ENCODE measurements around the gene PRKCE.
"Not testable (repeated sequence)": the region's sequence is repeated elsewhere in the genome, so short reads cannot be mapped to it uniquely, and the experiment has no call there.

The PRKCE gene

DNA sequence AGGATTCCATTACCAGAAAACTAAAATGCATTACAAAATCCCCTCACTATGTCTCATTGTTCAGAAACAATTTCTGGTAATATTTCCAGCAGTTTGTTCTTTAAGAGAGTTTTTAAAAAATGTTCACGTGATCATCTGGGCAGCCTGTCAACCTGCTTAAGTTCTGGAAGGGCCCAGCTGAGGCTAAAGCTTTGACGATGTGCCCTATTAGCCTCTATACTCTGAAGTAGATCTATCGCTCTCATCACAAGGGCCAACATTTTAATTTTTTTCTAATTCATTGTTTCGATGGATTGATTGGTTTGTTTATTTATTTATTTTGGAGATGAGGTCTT is 205.8 kb downstream of the PRKCE start:
- in situ Hi-C loops (cut with HindIII; ENCODE audit: low pct_ligation_motif_present, low sequenced_read_pairs): no loop called here

DNA sequence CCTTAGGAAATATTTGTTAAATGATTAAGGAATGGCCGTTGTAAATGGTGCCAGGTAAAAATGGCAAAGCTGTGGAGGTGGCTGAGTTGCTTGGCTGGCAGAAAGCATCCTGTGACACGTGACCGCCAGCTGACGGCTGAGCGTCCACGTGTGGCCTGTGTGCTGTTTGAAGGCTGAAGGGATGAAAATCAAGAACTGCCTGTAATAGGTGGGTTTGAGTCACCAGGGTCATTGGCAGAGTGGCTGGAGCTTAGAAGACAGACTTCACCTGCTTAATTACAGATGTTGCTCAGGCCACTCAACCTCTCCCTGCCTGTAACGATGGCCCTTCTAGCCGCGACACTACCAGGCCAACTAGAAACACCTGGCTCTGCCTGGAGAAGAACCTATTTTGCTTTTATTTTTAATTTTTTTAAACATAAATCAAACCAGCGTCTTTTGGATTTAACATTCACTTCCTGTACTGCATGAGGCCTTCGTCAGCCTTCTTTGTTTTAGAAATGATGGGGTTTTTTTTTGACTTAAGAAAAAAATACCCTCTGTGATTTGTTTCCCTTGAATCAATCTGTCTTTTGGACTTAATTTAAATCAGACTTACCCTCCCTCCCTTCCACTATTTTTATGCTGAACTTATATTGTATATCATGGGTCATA is 206.5 kb downstream of the PRKCE start:
- Histone ChIP-seq H3K4me3 (ENCODE audit: low read depth, low read length) (no peak overlapping the region), H3K27ac (no peak overlapping the region), H3K36me3 (replicated peaks) (no peaks in the 10 kb centered on the region), H3K27me3 (replicated peaks) (no peaks in the 10 kb centered on the region)
- DNase-seq: no peak
- in situ Hi-C loops (cut with HindIII; ENCODE audit: low pct_ligation_motif_present, low sequenced_read_pairs): no loop called here
- TF ChIP-seq, protein P1, sequence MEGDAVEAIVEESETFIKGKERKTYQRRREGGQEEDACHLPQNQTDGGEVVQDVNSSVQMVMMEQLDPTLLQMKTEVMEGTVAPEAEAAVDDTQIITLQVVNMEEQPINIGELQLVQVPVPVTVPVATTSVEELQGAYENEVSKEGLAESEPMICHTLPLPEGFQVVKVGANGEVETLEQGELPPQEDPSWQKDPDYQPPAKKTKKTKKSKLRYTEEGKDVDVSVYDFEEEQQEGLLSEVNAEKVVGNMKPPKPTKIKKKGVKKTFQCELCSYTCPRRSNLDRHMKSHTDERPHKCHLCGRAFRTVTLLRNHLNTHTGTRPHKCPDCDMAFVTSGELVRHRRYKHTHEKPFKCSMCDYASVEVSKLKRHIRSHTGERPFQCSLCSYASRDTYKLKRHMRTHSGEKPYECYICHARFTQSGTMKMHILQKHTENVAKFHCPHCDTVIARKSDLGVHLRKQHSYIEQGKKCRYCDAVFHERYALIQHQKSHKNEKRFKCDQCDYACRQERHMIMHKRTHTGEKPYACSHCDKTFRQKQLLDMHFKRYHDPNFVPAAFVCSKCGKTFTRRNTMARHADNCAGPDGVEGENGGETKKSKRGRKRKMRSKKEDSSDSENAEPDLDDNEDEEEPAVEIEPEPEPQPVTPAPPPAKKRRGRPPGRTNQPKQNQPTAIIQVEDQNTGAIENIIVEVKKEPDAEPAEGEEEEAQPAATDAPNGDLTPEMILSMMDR (IDR thresholded peaks at IDR 0.05; ENCODE audit: low read depth, low read length, missing control alignments): no peak

More for the DNA sequence above, 205.8 kb downstream of the PRKCE start:
- Histone ChIP-seq H3K27me3 (replicated peaks) (no peaks in the 10 kb centered on the region), H3K27ac (no peak overlapping the region), H3K36me3 (replicated peaks) (no peaks in the 10 kb centered on the region), H3K4me3 (ENCODE audit: low read depth, low read length) (no peak overlapping the region)
- TF ChIP-seq, protein P1 (IDR thresholded peaks at IDR 0.05; ENCODE audit: low read depth, low read length, missing control alignments): no peak
- DNase-seq: no peak

DNA sequence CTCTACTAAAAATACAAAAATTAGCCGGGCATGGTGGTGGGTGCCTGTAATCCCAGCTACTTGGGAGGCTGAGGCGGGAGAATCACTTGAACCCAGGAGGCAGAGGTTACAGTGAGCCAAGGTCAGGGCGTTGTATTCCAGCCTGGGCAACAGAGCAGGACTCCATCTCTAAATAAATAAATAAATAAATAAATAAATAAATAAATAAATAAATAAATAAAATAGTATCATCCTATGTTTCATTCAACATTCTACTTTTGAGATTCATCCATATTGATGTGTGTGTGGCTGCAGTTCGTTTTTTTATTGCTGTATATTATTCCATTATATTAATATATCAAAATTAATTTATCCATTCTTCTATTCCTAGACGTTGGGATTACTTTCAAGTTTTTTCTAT is 207.4 kb downstream of the PRKCE start:
- DNase-seq: not testable (repeated sequence)

DNA sequence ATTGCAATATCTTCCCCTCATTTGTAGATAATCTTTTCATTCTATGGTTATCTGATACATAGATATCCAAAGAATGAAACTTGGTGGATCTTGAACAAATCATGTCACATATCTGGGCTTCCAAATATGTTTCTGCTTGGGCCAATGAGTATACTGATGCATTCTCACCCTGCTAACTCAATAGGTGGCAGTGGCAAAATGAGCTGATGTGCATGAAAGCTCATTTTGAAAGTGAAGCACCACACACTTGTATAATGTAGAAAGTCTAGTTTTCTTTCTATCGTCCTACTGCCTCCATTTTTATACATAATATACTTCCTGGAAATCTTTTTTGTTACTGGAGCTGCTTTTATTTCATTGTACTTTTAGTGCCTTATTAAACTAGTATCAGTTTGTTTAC is 208.2 kb downstream of the PRKCE start:
- DNase-seq: no peak
- in situ Hi-C loops (cut with HindIII; ENCODE audit: low pct_ligation_motif_present, low sequenced_read_pairs): no loop called here
- TF ChIP-seq, protein P1 (IDR thresholded peaks at IDR 0.05; ENCODE audit: low read depth, low read length, missing control alignments): no peak

More for the DNA sequence above, 207.4 kb downstream of the PRKCE start:
- H3K27me3 ChIP-seq (replicated peaks); in situ Hi-C loops (cut with HindIII; ENCODE audit: low pct_ligation_motif_present, low sequenced_read_pairs); H3K36me3 ChIP-seq (replicated peaks); H3K27ac ChIP-seq; H3K4me3 ChIP-seq (ENCODE audit: low read depth, low read length): not testable (repeated sequence)

DNA sequence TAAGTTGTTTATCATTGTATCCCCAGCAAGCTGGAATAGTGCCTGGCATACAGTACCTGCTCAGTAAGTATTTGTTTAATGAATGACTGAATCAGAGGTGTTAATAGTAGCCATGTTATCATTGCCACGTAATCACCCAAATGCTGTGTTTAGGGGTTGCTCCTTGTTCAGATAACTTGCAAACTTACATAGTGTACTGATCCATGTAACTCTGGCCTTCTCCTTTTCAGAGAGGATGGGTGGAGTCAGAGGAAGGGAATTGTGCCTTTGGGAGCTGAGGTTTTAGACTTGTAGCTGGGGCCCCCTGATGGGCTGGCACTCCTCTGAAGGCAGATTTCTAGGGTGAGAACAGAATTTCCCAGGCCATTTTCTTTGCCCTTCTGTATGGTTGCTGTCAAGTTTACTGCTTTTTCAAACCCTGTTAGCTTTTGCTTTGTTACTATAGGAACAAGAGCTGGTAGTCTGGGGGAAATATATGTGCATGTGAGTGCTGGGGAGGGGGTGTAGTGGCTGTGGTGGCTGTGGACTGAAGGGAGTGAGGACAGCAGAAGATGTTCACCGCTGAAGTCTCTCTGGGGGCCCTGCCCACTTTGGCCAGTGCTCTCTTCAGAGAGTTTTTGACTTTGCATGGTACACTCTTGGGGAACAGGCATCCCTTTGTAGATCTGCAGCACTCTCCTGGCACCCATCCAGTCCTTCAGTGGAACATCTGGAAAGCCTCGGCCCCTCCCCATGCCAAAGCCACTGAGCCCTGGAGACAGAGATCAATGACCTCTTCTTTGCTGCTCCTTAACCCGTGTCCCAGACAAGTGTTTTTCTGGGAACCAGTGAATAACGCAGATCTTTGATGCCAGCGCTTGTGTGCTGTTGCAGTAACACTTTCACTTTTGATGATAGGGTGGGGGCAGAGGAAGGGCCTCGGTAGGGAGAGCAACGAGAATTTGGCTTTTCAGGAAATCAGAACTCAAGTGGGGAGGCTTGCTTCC is 209.0 kb downstream of the PRKCE start:
- Histone ChIP-seq H3K27ac (no peak overlapping the region), H3K27me3 (replicated peaks) (no peaks in the 10 kb centered on the region), H3K4me3 (ENCODE audit: low read depth, low read length) (peak overlapping the region; percentile 27), H3K36me3 (replicated peaks) (no peaks in the 10 kb centered on the region)
- DNase-seq: peak; percentile 16
- in situ Hi-C loops (cut with HindIII; ENCODE audit: low pct_ligation_motif_present, low sequenced_read_pairs): no loop called here
- TF ChIP-seq, protein P1 (IDR thresholded peaks at IDR 0.05; ENCODE audit: low read depth, low read length, missing control alignments): no peak

More for the DNA sequence above, 208.2 kb downstream of the PRKCE start:
- Histone ChIP-seq H3K27me3 (replicated peaks) (no peaks in the 10 kb centered on the region), H3K4me3 (ENCODE audit: low read depth, low read length) (no peak overlapping the region), H3K36me3 (replicated peaks) (no peaks in the 10 kb centered on the region), H3K27ac (no peak overlapping the region)

DNA sequence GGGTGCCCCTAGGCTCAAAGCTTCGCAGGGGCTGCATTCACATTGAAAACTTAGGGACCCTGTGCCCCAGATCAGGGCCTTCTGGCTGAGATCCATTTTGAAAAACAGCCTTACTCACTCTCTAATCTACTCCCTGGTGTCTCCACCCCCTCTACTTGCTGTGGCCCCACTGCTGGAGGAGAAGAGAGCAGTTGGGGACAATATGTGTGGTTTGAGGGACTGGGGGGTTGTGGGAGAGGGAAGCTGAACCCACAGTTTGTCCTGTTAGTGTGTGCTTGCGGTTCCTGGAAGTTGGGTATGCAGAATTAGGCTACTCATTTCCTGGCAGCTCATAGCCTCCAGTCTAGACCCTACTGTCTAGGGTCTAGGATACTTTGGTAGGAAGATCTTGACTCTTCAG is 211.4 kb downstream of the PRKCE start:
- no peak overlapping the region for H3K27ac ChIP-seq
- no peaks in the 10 kb centered on the region for H3K27me3 ChIP-seq (replicated peaks)
- DNase-seq: no peak
- in situ Hi-C loops (cut with HindIII; ENCODE audit: low pct_ligation_motif_present, low sequenced_read_pairs): no loop called here
- no peaks in the 10 kb centered on the region for H3K36me3 ChIP-seq (replicated peaks)
- TF ChIP-seq, protein P1 (IDR thresholded peaks at IDR 0.05; ENCODE audit: low read depth, low read length, missing control alignments): no peak
- H3K4me3 ChIP-seq (ENCODE audit: low read depth, low read length): no peak overlapping the region
